GM19452 (cell line): ENCODE data around the gene TUBGCP6.

ENCODE experiments used
- ATAC-seq: cut with Tn5 transposase; IDR thresholded peaks from one replicate; pipeline ENCODE4 v1.9.1; 2021; ENCODE audit not compliant: unreplicated experiment

The TUBGCP6 gene

GRCh38 chr22:50229370-50229769, 15.5 kb downstream of the TUBGCP6 start:
- ATAC-seq, result no peak

GRCh38 chr22:50228366-50228765, 16.5 kb downstream of the TUBGCP6 start:
- no peak for ATAC-seq

- ATAC-seq, result no peak
Measured at GRCh38 chr22:50227579-50228215, 17.1 kb downstream of the TUBGCP6 start.

GRCh38 chr22:50226875-50227165, 18.0 kb downstream of the TUBGCP6 start:
- ATAC-seq, result no peak

GRCh38 chr22:50226063-50226874, 18.6 kb downstream of the TUBGCP6 start:
- ATAC-seq, result no peak

GRCh38 chr22:50225200-50225969, 19.4 kb downstream of the TUBGCP6 start:
- ATAC-seq, result no peak

- no peak for ATAC-seq
Measured at GRCh38 chr22:50224071-50224470, 20.8 kb downstream of the TUBGCP6 start.

- ATAC-seq, result no peak
Measured at GRCh38 chr22:50222508-50222907, 22.3 kb downstream of the TUBGCP6 start.

- no peak for ATAC-seq
Measured at GRCh38 chr22:50221410-50222300, 23.2 kb downstream of the TUBGCP6 start.

GRCh38 chr22:50220603-50221409, 24.0 kb downstream of the TUBGCP6 start:
- ATAC-seq, result no peak

GRCh38 chr22:50219800-50220602, 24.8 kb downstream of the TUBGCP6 start:
- ATAC-seq, result no peak

- ATAC-seq, result no peak
Measured at GRCh38 chr22:50218996-50219727, 25.7 kb downstream of the TUBGCP6 start.

- no peak for ATAC-seq
Measured at GRCh38 chr22:50218153-50218995, 26.4 kb downstream of the TUBGCP6 start.

- no peak for ATAC-seq
Measured at GRCh38 chr22:50217543-50218152, 27.2 kb downstream of the TUBGCP6 start.

- ATAC-seq, result no peak
Measured at GRCh38 chr22:50216684-50217520, 27.9 kb downstream of the TUBGCP6 start.

GRCh38 chr22:50216055-50216683, 28.7 kb downstream of the TUBGCP6 start:
- no peak for ATAC-seq
